C4-2B (cell line): ENCODE results near the gene SPACA7.

ENCODE experiments used
- ZFX ChIP-seq: fragments of 450-650 bp; IDR thresholded peaks from 2 replicates; pipeline ENCODE4 v1.6.1; 2017
- TF ChIP-seq, protein P1 (sequence below): fragments of 450-650 bp; conservative IDR thresholded peaks from 2 replicates; pipeline ENCODE4 v1.5.1; 2017; ENCODE audit warnings: mild to moderate bottlenecking

GRCh38 chr13:112477070-112477619 is 101.0 kb downstream of the SPACA7 start:
- TF ChIP-seq, protein P1, sequence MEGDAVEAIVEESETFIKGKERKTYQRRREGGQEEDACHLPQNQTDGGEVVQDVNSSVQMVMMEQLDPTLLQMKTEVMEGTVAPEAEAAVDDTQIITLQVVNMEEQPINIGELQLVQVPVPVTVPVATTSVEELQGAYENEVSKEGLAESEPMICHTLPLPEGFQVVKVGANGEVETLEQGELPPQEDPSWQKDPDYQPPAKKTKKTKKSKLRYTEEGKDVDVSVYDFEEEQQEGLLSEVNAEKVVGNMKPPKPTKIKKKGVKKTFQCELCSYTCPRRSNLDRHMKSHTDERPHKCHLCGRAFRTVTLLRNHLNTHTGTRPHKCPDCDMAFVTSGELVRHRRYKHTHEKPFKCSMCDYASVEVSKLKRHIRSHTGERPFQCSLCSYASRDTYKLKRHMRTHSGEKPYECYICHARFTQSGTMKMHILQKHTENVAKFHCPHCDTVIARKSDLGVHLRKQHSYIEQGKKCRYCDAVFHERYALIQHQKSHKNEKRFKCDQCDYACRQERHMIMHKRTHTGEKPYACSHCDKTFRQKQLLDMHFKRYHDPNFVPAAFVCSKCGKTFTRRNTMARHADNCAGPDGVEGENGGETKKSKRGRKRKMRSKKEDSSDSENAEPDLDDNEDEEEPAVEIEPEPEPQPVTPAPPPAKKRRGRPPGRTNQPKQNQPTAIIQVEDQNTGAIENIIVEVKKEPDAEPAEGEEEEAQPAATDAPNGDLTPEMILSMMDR = no peak
- TF ChIP-seq ZFX = no peak
